ENCODE data around the gene ZBTB18. TPM values are rescaled to one million over a fixed set of nuclear protein-coding genes. Genes with fewer than 3 reads are reported as not detected.

ZBTB18 gene
- polyA plus RNA-seq, 3 donors, result 3.0 to 45.5 (median 3.6) TPM

- 98% methylated on average over 20 of the region's 27 CpGs for WGBS (ENCODE audit: insufficient coverage)
- intact Hi-C loops (cut with micrococcal nuclease), result loop anchor here (5.0 to 10.0 kb wide), 4 partner anchors 88 to 590 kb away; no protein-coding TSS in a partner anchor
- Histone ChIP-seq H3K79me2 (ENCODE audit: insufficient read depth, low read length) (peaks cover 66% of the 10 kb centered on the region), H3K27ac (ENCODE audit: low read depth in 1 of 2, low read length in 2 of 2) (no peak overlapping the region), H3K9ac (ENCODE audit: insufficient read depth, low read length, poor library complexity, severe bottlenecking) (no peak overlapping the region), H3K4me1 (ENCODE audit: control insufficient read depth in 1 of 2, insufficient read depth in 2 of 2, low read length in 2 of 2) (peaks cover 32 to 35% of the 10 kb centered on the region in 2 donors), H3K4me2 (replicated peaks; ENCODE audit: extremely low read depth, low read length, poor library complexity, severe bottlenecking) (no peak overlapping the region), H3K4me3 (replicated peaks in 1 of 3; ENCODE audit: low read depth in 2 of 3, low read length in 3 of 3) (no peak overlapping the region), H3K9me3 (replicated peaks in 1 of 2; ENCODE audit: control insufficient read depth in 1 of 2, insufficient read depth in 1 of 2, low read length in 2 of 2) (no peaks in the 10 kb centered on the region), H4K20me1 (ENCODE audit: insufficient read depth, low read length) (peaks cover 69% of the 10 kb centered on the region), H3K27me3 (ENCODE audit: control insufficient read depth in 2 of 2, insufficient read depth in 2 of 2, low read length in 2 of 2) (no peaks in the 10 kb centered on the region), H3K36me3 (replicated peaks in 1 of 2; ENCODE audit: control insufficient read depth in 1 of 2, insufficient read depth in 2 of 2, low read length in 2 of 2) (peaks cover 31 to 46% of the 10 kb centered on the region in 2 donors), H2AFZ (ENCODE audit: insufficient read depth, low read depth, low read length, poor library complexity, severe bottlenecking) (no peak overlapping the region)
- Mint-ChIP-seq H3K27ac (peak overlapping the region in 1 of 7 donors; percentile 8), H3K4me3 (no peak overlapping the region), H3K9me3 (no peaks in the 10 kb centered on the region), H3K4me1 (peaks cover 4% of the 10 kb centered on the region), H3K27me3 (ENCODE audit: low read depth in 3 of 3) (no peaks in the 10 kb centered on the region), H3K36me3 (peaks cover 14 to 19% of the 10 kb centered on the region in 2 donors)
- no peak for TF ChIP-seq CTCF (IDR thresholded peaks at IDR 0.05)
- DNase-seq, result no peak
These were observed 3.8 kb downstream of the ZBTB18 start for GRCh38 chr1:244054924-244055263.

DNA sequence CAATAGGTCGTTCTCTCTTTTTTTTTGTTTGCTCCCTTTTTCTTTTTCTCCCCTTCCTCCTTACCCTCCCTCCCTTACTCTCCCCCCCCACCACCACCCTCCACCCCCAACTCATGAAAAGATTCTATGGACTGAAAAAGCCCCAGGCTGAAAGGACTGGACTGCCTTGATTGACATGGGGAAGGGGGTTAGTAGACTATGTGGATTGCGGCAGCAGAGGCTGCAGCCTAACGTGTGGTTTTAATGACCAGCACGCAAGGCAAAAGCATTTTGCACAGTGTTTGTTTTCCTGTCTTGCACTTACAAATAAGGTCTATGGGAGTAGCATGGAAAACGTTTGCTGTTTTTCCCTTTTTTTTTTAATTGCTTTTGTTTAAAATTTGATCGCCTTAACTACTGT, 5.5 kb downstream of the ZBTB18 start:
- DNase-seq, result no peak
- Histone ChIP-seq H2AFZ (ENCODE audit: insufficient read depth, low read depth, low read length, poor library complexity, severe bottlenecking) (no peak overlapping the region), H4K20me1 (ENCODE audit: insufficient read depth, low read length) (peaks cover 64% of the 10 kb centered on the region), H3K4me3 (replicated peaks in 1 of 3; ENCODE audit: low read depth in 2 of 3, low read length in 3 of 3) (no peak overlapping the region), H3K36me3 (replicated peaks in 1 of 2; ENCODE audit: control insufficient read depth in 1 of 2, insufficient read depth in 2 of 2, low read length in 2 of 2) (peaks cover 31 to 46% of the 10 kb centered on the region in 2 donors), H3K27me3 (ENCODE audit: control insufficient read depth in 2 of 2, insufficient read depth in 2 of 2, low read length in 2 of 2) (no peaks in the 10 kb centered on the region), H3K4me2 (replicated peaks; ENCODE audit: extremely low read depth, low read length, poor library complexity, severe bottlenecking) (no peak overlapping the region), H3K9me3 (replicated peaks in 1 of 2; ENCODE audit: control insufficient read depth in 1 of 2, insufficient read depth in 1 of 2, low read length in 2 of 2) (no peaks in the 10 kb centered on the region), H3K9ac (ENCODE audit: insufficient read depth, low read length, poor library complexity, severe bottlenecking) (no peak overlapping the region), H3K79me2 (ENCODE audit: insufficient read depth, low read length) (peaks cover 49% of the 10 kb centered on the region), H3K4me1 (ENCODE audit: control insufficient read depth in 1 of 2, insufficient read depth in 2 of 2, low read length in 2 of 2) (peaks cover 16 to 18% of the 10 kb centered on the region in 2 donors), H3K27ac (ENCODE audit: low read depth in 1 of 2, low read length in 2 of 2) (no peak overlapping the region)
- no peak overlapping the region for H3K27ac Mint-ChIP-seq
- no peak for TF ChIP-seq CTCF (IDR thresholded peaks at IDR 0.05)
- intact Hi-C loops (cut with micrococcal nuclease), result loop anchor here (10.0 kb wide), 3 partner anchors 218 to 588 kb away; no protein-coding TSS in a partner anchor
- peaks cover 13 to 16% of the 10 kb centered on the region in 2 donors for H3K36me3 Mint-ChIP-seq
- H3K9me3 Mint-ChIP-seq, result no peaks in the 10 kb centered on the region
- no peaks in the 10 kb centered on the region for H3K27me3 Mint-ChIP-seq (ENCODE audit: low read depth in 3 of 3)
- peaks cover 4% of the 10 kb centered on the region for H3K4me1 Mint-ChIP-seq
- WGBS (ENCODE audit: insufficient coverage), result 76% methylated on average over 4 of the region's 6 CpGs
- no peak overlapping the region for H3K4me3 Mint-ChIP-seq

All from CD14-positive monocyte (primary cell).